Endothelial cell (in vitro differentiated cells): Measurements from ENCODE around the gene ANGPTL4. TPM values are rescaled to one million over a fixed set of nuclear protein-coding genes. Genes with fewer than 3 reads are reported as not detected.
A peak's percentile ranks its signal among the peaks of the same experiment; 100 is the strongest.
"Not testable (repeated sequence)": the region's sequence is repeated elsewhere in the genome, so short reads cannot be mapped to it uniquely, and the experiment has no call there.

Source experiments
- DNase-seq: peaks from one replicate; pipeline ENCODE4 v3.0.0; 2021; ENCODE audit warnings: low spot score
- H3K27ac Mint-ChIP-seq: one replicate; pipeline ENCODE4 v1.8.0; 2021; ENCODE audit warnings: mixed read lengths, inconsistent platforms; ENCODE audit not compliant: unreplicated experiment
- H3K27me3 Mint-ChIP-seq: one replicate; pipeline ENCODE4 v1.8.0; 2021; ENCODE audit warnings: mild to moderate bottlenecking, moderate library complexity, mixed read lengths, inconsistent platforms; ENCODE audit not compliant: unreplicated experiment
- H3K36me3 Mint-ChIP-seq: one replicate; pipeline ENCODE4 v1.8.0; 2021; ENCODE audit warnings: mild to moderate bottlenecking, low read depth, mixed read lengths, inconsistent platforms; ENCODE audit not compliant: unreplicated experiment
- H3K4me1 Mint-ChIP-seq: one replicate; pipeline ENCODE4 v1.8.0; 2021; ENCODE audit warnings: mild to moderate bottlenecking, mixed read lengths, inconsistent platforms; ENCODE audit not compliant: unreplicated experiment
- H3K4me3 Mint-ChIP-seq: one replicate; pipeline ENCODE4 v1.8.0; 2021; ENCODE audit warnings: mild to moderate bottlenecking, mixed read lengths, inconsistent platforms; ENCODE audit not compliant: unreplicated experiment
- H3K9me3 Mint-ChIP-seq: one replicate; pipeline ENCODE4 v1.8.0; 2021; ENCODE audit warnings: mixed read lengths, inconsistent platforms; ENCODE audit not compliant: unreplicated experiment
- total RNA-seq: library from RNA; stranded (reverse); fragmentation: NEBNext Ultra II Directional; extraction: Animal tissue kit (Norgen Biotek cat#: 25700); gene quantifications from one replicate; pipeline ENCODE4 v1.2.1, GENCODE V29; 2021; ENCODE audit not compliant: unreplicated experiment
- TF ChIP-seq, protein P1 (sequence below): fragments of 200-600 bp; sonication (generic); IDR thresholded peaks from one replicate; pipeline ENCODE4 v1.5.0; 2021; ENCODE audit warnings: antibody characterized with exemption; ENCODE audit not compliant: unreplicated experiment

Gene ANGPTL4
- total RNA-seq, 1 donor from 2014 or later: 14.3 TPM

- peaks cover 16% of the 10 kb centered on the region for H3K36me3 Mint-ChIP-seq
- H3K9me3 Mint-ChIP-seq: no peaks in the 10 kb centered on the region
- no peak overlapping the region for H3K4me3 Mint-ChIP-seq
- H3K4me1 Mint-ChIP-seq: peaks cover 25% of the 10 kb centered on the region
- no peak for DNase-seq
- H3K27ac Mint-ChIP-seq: no peak overlapping the region
- H3K27me3 Mint-ChIP-seq: peaks cover 9% of the 10 kb centered on the region
- TF ChIP-seq, protein P1, sequence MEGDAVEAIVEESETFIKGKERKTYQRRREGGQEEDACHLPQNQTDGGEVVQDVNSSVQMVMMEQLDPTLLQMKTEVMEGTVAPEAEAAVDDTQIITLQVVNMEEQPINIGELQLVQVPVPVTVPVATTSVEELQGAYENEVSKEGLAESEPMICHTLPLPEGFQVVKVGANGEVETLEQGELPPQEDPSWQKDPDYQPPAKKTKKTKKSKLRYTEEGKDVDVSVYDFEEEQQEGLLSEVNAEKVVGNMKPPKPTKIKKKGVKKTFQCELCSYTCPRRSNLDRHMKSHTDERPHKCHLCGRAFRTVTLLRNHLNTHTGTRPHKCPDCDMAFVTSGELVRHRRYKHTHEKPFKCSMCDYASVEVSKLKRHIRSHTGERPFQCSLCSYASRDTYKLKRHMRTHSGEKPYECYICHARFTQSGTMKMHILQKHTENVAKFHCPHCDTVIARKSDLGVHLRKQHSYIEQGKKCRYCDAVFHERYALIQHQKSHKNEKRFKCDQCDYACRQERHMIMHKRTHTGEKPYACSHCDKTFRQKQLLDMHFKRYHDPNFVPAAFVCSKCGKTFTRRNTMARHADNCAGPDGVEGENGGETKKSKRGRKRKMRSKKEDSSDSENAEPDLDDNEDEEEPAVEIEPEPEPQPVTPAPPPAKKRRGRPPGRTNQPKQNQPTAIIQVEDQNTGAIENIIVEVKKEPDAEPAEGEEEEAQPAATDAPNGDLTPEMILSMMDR: no peak
Observed at GRCh38 chr19:8370176-8371010, 6.4 kb downstream of the ANGPTL4 start.

DNA sequence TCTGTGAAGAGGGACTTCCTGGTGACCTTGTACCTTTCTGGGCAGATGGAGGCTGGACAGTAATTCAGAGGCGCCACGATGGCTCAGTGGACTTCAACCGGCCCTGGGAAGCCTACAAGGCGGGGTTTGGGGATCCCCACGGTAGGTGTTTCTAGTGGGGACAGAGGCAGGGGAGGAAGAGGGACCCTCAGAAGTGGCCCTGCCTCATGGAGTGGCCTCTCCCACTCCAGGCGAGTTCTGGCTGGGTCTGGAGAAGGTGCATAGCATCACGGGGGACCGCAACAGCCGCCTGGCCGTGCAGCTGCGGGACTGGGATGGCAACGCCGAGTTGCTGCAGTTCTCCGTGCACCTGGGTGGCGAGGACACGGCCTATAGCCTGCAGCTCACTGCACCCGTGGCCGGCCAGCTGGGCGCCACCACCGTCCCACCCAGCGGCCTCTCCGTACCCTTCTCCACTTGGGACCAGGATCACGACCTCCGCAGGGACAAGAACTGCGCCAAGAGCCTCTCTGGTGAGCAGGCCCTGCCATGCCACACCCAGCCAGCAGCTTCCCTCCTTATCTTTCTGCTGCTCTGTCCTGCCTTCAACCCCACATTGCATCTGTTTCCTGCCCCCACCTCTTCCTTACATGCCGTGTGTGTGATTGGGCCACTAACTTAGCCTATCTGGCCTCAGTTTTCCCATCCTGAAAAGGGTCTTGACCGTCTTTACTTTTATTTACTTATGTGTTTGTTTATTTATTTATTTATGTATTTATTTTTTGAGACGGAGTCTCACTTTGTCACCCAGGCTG is 7.3 kb downstream of the ANGPTL4 start:
- Mint-ChIP-seq H3K9me3 (no peaks in the 10 kb centered on the region), H3K27me3 (peaks cover 9% of the 10 kb centered on the region), H3K4me1 (peaks cover 21% of the 10 kb centered on the region), H3K36me3 (peaks cover 12% of the 10 kb centered on the region), H3K27ac (no peak overlapping the region), H3K4me3 (peak overlapping the region; percentile 37)
- TF ChIP-seq, protein P1: no peak
- DNase-seq: no peak

DNA sequence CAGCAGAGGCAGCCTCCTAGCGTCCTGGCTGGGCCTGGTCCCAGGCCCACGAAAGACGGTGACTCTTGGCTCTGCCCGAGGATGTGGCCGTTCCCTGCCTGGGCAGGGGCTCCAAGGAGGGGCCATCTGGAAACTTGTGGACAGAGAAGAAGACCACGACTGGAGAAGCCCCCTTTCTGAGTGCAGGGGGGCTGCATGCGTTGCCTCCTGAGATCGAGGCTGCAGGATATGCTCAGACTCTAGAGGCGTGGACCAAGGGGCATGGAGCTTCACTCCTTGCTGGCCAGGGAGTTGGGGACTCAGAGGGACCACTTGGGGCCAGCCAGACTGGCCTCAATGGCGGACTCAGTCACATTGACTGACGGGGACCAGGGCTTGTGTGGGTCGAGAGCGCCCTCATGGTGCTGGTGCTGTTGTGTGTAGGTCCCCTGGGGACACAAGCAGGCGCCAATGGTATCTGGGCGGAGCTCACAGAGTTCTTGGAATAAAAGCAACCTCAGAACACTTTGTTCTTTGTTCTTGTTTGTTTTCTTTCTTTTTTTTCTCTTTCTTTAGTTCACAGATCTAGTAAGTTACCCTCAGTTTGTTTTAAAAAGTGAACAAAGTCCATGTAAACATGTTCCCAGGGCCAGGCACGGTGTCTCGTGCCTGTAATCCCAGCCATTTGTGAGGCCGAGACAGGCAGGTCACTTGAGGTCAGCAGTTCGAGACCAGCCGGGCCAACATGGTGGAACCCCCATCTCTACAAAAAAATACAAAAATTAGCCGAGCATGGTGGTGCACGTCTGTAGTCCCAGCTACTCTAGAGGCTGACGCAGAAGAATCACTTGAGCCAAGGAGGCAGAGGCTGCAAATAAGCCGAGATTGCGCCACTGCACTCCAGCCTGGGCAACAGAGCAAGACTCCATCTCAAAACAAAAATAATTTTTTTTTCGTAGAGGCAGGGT is 10.2 kb downstream of the ANGPTL4 start:
- Mint-ChIP-seq H3K9me3 (no peaks in the 10 kb centered on the region), H3K4me3 (no peak overlapping the region), H3K27me3 (peaks cover 3% of the 10 kb centered on the region), H3K36me3 (peaks cover 19% of the 10 kb centered on the region), H3K27ac (no peak overlapping the region), H3K4me1 (peaks cover 16% of the 10 kb centered on the region)
- TF ChIP-seq, protein P1: no peak
- DNase-seq: no peak

DNA sequence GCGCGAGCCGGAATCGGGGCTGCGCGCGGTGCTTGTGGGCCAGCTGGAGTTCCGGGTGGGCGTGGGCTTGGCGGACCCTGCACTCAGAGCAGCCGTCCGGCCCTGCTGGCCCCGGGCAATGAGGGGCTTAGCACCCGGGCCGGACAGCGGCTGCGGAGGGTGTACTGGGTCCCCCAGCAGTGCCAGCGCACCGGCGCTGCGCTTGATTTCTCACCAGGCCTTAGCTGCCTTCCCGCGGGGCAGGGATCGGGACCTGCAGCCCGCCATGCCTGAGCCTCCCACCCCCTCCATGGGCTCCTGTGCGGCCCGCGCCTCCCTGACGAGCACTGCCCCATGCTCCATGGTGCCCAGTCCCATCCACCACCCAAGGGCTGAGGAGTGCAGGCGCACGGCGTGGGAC is 11.8 kb downstream of the ANGPTL4 start:
- Mint-ChIP-seq H3K36me3 (peaks cover 32% of the 10 kb centered on the region), H3K4me1 (peaks cover 26% of the 10 kb centered on the region)
- not testable (repeated sequence) for H3K27me3 Mint-ChIP-seq, DNase-seq, H3K27ac Mint-ChIP-seq, H3K4me3 Mint-ChIP-seq, H3K9me3 Mint-ChIP-seq

DNA sequence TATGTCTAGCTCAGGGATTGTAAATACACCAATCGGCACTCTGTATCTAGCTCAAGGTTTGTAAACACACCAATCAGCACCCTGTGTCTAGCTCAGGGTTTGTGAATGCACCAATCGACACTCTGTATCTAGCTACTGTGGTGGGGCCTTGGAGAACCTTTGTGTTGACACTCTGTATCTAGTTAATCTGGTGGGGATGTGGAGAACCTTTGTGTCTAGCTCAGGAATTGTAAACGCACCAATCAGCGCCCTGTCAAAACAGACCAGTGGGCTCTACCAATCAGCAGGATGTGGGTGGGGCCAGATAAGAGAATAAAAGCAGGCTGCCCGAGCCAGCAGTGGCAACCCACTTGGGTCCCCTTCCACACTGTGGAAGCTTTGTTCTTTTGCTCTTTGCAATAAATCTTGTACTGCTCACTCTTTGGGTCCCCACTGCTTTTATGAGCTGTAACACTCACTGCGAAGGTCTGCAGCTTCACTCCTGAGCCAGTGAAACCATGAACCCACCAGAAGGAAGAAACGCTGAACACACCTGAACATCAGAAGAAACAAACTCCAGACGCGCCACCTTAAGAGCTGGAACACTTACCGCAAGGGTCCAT is 12.5 kb downstream of the ANGPTL4 start:
- Mint-ChIP-seq H3K4me1 (peaks cover 28% of the 10 kb centered on the region), H3K4me3 (peak overlapping the region; percentile 56), H3K36me3 (peaks cover 32% of the 10 kb centered on the region)
- H3K27ac Mint-ChIP-seq, DNase-seq, H3K9me3 Mint-ChIP-seq, H3K27me3 Mint-ChIP-seq: not testable (repeated sequence)
